ENCODE data around the gene CD300A.

DNA sequence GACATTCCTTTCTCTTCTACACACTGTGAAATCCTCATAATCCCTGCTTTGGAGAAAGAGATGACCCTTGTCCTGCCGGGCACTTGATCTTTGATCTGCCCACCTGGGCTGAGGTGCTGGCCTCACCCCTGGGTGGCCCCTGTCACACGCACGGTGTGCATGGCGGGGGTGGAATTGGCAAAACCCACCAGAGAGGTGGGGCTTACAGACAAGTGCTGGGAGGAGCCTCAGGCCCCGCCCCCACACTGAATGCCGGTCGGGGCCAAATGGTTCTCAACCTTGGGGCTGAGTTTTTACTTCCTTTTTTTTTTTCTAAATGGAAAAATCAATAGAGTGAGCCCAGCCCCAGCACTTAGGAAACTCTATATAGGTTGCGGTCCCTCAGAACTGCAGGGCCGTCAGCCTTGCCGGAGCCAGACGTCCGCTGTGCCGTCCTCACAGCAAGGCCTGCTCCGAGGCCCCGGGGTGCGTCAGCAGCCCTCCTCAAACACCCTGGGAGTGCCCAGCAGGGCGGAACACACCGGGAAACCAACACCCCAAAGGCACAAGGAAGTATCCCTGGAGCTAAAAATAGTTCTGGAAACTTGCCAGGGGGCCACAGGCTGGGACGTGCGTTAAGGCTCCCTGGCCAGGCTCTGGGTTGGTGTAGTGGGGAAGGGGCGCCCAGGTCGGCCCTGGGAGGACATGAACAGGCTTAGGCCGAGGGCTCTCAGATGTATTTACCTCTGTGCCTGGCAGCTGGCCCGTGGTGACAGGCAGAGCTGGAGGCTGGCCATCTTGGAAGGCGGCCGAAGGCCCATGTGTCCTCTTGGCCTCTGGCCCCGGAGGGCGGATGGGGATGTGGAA, 23.5 kb upstream of the CD300A start:
- TF ChIP-seq CTCF (IDR thresholded peaks at IDR 0.05; ENCODE audit: insufficient read depth, low read length), result no peak
- TF ChIP-seq SPI1 (IDR thresholded peaks at IDR 0.05; ENCODE audit: borderline replicate concordance, low read depth), result peak; percentile 5; the same call in 1 of the 2 replicates
- TF ChIP-seq REST (IDR thresholded peaks at IDR 0.05; ENCODE audit: insufficient replicate concordance, low read depth), result peak; percentile 60
- peak; percentile 89 for TF ChIP-seq POLR2AphosphoS5 (IDR thresholded peaks at IDR 0.05; ENCODE audit: low read depth)
